HG03066 (cell line): ENCODE measurements around the gene CEP70.
"Not testable (repeated sequence)": the region's sequence is repeated elsewhere in the genome, so short reads cannot be mapped to it uniquely, and the experiment has no call there.

ENCODE experiments used
- ATAC-seq: cut with Tn5 transposase; IDR thresholded peaks from one replicate; pipeline ENCODE4 v1.9.1; 2021; ENCODE audit warnings: low read depth; ENCODE audit not compliant: unreplicated experiment

CEP70 gene

GRCh38 chr3:138456961-138457862, 136.8 kb downstream of the CEP70 start:
- no peak for ATAC-seq

GRCh38 chr3:138455801-138456716, 138.0 kb downstream of the CEP70 start:
- ATAC-seq: no peak

GRCh38 chr3:138453940-138454339, 140.1 kb downstream of the CEP70 start:
- not testable (repeated sequence) for ATAC-seq

GRCh38 chr3:138452436-138452835, 141.6 kb downstream of the CEP70 start:
- no peak for ATAC-seq

GRCh38 chr3:138451595-138452162, 142.4 kb downstream of the CEP70 start:
- ATAC-seq: no peak

- no peak for ATAC-seq
Observed at GRCh38 chr3:138450704-138451424, 143.2 kb downstream of the CEP70 start.

- ATAC-seq: no peak
Observed at GRCh38 chr3:138450181-138450580, 143.9 kb downstream of the CEP70 start.

GRCh38 chr3:138449490-138449889, 144.6 kb downstream of the CEP70 start:
- no peak for ATAC-seq

GRCh38 chr3:138448631-138449030, 145.4 kb downstream of the CEP70 start:
- no peak for ATAC-seq

GRCh38 chr3:138445654-138446053, 148.4 kb downstream of the CEP70 start:
- ATAC-seq: no peak

- no peak for ATAC-seq
Observed at GRCh38 chr3:138445236-138445635, 148.8 kb downstream of the CEP70 start.
